ENCODE data around the gene LRRC3C.
A peak's percentile ranks its signal among the peaks of the same experiment; 100 is the strongest.
"Not testable (repeated sequence)": the region's sequence is repeated elsewhere in the genome, so short reads cannot be mapped to it uniquely, and the experiment has no call there.

The LRRC3C gene, protein sequence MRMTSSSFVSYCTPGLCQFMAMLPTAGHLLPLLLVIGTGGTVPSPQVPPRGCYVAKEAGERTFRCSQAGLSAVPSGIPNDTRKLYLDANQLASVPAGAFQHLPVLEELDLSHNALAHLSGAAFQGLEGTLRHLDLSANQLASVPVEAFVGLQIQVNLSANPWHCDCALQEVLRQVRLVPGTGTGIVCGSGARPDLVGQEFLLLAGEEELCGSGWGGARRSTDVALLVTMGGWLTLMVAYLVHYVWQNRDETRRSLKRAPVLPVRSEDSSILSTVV

DNA sequence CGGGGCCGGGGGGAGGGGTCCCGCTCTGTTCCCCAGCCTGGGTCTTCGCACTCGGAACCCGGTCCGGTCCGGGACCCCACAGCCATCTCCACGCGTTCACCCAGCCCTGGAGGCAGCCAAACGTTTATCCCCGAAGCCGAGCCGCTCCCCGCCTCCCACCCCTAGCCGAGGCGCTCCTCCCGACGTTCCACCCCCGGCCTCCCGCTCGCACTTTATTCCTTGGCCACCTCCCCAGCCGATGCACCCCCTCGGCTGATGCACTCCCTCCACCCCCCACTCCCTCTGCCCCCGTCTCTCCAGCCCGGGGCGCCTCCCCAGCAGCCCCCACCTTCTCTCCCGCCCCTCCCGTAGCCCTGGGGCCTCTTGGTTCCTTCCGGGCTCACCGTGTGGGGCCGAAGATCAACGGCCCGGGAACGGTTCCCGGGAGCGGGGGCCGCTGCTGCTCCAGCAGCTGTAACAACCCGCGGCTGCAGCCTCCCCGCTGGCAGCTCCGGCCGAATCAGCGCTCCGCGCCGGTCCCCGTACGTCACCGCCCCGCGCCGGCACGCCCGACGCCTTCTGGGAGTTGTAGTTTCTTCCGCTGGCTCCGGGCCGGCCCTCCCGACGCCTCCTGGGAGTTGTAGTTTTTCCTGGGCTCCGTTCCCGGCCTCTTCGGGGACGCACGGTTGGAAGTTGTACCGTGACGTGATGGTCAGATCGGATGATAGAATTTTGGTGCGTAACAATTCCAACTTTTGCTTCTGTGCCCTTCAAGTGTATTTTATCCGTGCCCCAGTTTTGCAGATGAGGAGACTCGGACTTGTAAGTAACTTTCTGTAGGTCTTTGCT is at the start of gene LRRC3C, which contains the start of gene ORMDL3:
TSS of gene LRRC3C (plus strand) at position 632 of the 828 bp plus-strand sequence. CDS start 13,792 bp downstream, outside the sequence.
TSS of gene ORMDL3 (minus strand) at position 501 of the 828 bp plus-strand sequence. CDS start 3,398 bp downstream, outside the sequence.
- peak; percentile 96 for DNase-seq

DNA sequence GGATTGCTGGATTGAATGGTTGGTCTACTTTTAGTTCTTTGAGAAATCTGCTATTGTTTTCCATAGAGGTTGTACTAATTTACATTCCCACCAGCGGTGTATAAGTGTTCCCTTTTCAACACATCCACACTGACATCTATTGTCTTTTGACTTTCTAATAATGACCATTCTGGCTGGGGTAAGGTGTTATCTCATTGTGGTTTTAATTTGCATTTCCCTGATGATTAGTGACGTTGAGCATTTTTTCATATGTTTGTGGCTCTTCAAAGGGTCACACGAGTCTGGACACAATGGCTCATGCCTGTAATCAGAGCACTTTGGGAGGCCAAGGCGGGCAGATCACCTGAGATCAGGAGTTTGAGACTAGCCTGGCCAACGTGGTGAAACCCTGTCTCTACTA is 41.4 kb upstream of the LRRC3C start:
- DNase-seq, result not testable (repeated sequence)

DNA sequence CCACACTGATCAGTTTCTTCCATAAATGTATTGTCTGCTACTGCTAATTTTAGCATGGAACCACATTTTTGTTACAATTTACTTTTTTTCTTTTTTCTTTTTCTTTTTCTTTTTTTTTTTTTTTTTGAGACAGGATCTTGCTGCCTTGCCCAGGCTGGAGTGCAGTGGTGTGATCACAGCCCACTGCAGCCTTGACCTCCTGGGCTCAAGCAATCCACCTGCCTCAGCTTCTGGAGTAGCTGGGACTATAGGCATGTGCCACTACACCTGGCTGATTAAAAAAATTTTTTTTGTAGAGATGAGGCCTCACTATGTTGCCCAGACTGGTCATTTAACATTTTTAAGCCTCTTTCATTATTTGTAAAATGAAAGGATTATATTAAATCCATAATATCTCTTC is 40.5 kb upstream of the LRRC3C start:
- no peak for DNase-seq

DNA sequence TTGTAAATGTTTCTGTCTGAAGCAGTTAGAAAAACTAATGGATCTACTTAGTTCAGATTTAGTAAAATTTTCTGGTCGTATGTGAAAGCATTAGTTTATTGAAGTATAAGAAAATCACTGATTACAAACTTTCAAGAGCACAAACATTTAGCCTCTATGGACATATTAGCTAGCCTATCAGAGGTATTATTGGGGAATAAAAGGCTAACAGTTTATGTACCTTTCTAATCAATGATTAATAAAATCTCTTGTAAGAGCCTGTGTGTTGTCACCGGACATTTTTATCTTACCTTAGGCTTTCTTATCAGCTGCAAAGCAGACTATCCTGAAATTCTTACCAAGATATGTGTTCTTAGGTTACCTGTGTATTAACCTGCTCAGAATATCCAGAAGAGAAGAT is 38.3 kb upstream of the LRRC3C start:
- DNase-seq, result no peak

DNA sequence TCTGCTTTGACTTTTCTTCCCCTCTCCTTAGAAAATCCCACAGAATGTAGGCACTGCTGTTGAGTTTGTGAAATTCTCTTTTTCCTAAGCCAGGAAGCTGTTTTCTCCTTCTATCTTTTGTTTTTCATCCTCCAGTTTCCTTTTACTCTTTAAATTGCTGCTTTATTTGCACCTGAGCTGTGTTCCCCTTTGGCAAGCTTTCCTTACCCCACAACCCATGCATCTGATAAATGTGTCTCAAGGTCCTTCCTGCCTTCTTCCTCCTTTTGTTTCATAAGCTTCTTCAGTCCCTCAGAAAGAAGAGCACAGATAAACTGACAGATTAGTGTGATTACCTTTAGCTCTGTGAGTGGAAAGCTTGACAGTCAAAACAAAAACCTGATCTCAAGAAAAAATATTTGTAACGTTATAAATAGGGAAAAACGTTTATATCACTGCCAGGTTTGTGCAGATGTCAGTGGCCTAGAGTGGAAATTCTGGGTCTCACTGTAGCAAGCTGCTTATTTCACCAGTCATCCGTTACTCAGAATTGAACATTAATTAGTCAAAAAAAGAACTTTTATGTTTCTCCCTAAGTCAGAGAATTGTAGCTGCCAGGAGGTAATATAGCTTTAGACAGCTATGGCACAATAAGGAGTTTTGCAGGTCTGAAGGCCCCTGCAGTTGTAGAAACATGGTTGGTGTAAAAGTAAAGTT is 32.7 kb upstream of the LRRC3C start:
- no peak for DNase-seq

DNA sequence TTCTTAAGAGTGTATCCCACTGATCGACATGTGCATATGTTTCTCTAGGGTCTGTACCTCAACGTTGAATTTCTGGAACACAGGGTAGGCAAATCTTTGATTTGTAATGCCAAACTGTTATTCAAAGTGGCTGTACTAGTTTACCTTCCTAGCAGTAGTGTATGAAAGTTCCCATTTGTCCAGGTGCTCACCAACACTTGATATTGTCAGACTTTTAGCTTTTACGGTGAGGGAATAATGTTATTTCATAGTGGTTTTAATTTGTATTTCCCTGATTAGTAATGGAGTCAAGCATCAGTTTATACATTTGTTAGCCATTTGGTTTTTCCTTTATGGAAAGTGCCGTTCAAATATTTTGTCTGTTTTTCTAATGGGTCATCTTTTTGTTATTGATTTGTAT is 29.4 kb upstream of the LRRC3C start:
- no peak for DNase-seq

DNA sequence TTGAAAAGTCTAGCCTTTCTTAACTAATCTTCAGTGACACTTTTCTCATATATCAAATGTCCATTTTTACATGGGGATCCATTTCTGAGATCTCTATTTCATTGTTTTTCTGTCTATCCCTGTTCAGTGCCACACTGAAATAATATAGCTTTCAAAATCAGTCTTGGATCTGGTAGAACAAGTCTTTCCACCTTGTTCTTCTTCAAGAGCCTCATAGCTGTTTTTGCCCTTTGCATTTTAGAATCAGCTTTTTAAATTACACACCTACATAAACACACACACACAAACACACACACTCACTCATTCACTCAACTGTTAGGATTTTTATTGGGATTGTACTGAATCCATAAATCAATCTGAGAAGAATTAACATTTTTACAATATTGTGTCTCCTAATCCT is 28.3 kb upstream of the LRRC3C start:
- DNase-seq, result no peak

DNA sequence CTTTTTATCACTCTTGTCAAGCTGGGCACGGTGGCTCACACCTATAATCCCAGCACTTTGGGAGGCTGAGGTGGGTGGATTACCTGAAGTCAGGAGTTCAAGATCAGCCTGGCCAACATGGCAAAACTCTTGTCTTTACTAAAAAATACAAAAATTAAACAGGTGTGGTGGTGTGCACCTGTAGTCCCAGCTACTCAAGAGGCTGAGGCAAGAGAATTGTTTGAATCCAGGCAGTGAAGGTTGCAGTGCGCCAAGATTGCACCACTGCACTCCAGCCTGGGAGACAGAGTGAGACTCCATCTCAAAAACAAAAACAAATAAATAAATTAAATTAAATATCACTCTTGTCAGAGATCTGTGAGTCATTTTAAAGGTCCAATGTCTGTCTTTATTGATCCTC is 25.5 kb upstream of the LRRC3C start:
- not testable (repeated sequence) for DNase-seq

DNA sequence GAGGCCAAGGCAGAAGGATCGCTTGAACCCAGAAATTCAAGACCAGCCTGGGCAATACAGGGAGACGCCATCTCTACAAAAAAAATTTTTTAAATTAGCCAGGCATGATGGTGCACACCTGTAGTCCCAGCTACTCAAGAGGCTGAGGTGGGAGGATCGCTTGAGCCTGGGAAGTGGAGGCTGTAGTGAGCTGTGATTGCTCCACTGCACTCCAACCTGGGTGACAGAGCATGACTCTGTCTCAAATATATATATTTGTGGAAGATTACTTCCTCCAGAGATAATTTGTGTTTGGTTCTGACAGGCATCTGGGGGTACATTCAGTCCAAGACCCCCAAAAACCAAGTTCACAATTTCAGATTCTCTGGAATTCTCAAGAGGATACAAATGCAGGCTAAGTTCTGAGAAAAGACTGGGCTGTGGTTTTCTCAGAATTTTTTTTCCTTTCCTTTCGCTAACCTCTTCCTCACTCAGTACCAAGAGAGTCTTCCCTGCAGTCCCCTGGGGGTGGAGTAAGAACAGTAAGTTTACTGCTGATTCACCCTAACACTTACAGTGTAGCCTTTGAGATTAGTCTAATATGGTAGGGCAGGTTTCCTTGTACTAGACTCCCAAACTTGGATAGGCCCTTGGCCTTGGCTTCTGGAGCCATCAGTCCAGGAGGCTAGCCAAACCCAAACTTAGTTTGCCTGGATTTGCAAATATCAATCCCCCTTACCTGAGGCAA is 24.2 kb upstream of the LRRC3C start:
- DNase-seq, result no peak

DNA sequence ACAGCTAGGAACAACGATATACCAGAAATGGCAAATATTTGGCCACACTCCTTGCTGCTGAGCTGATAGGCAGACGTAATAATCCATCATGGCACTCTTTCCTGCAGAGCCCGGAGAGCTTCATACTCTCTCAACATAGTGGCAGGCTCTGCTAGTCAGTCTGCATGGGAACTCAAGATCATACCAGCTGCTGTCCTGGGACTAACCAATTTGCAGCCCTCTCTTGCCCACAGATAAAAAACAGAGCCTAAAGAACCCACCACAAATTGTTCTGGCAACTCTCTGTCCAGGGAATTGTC is 22.6 kb upstream of the LRRC3C start:
- no peak for DNase-seq

DNA sequence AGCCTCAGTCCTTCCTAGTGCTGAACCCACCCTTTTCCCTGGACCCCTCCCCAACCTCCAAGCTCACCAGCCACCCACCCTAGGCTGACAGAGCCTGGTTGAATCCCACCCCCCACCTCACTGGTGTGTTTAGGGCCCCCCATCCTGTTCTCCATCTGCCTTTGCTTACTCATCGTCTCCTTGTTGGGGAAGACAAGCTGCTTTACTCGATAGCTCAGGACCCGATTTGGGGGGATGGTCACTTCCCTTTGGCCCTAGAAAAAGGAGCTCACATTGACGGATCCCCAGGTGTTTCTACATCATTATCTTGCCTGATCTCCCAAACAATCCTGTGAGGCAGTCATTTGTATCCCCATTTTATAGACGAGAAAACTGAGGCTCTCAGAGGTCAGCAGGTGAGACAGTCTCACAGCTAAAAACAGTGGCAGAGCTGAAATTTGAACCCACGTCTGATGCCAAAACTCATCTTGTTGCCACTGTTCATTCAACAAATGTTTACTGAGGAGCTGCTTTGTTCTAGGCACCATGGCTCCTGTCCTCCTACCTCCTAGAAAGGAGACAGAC is 18.7 kb upstream of the LRRC3C start:
- DNase-seq, result no peak

DNA sequence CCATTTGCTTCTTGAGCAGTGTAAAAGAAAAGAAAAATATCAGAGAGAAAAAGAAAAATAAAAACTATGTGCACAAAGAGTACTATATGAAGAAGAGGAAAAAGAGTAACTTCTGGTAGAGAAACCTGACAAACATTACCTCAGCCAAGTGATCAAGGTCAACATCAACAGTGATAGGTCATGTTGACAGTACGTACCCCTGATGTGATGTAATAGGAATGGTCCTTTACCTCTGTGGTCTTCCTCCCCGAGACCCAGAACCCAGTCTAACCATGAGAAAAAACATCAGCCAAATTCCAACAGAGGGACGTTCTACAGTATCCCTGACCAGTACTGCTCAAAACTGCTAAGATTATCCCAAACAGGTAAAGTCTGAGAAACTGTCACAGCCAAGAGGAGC is 13.5 kb upstream of the LRRC3C start:
- DNase-seq, result no peak

DNA sequence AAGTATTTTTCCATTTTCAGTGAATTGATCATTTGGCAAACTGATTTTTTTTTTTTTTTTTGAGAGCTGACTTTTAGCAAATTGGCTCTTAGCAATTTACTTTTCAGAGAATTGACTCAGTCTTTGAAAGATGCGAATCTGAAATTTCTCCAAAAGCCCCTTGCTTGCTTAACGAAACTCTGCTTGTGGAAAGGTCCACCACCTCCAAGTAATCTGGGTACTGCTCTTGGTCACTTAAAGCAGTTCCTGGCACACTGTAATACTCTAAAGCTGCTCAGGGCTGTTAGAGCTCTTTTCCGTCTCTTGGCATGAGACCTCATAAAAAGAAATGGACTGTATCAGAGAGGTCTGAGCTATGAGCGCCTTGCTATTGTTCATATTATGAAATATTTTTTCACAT is 12.0 kb upstream of the LRRC3C start:
- DNase-seq, result no peak

DNA sequence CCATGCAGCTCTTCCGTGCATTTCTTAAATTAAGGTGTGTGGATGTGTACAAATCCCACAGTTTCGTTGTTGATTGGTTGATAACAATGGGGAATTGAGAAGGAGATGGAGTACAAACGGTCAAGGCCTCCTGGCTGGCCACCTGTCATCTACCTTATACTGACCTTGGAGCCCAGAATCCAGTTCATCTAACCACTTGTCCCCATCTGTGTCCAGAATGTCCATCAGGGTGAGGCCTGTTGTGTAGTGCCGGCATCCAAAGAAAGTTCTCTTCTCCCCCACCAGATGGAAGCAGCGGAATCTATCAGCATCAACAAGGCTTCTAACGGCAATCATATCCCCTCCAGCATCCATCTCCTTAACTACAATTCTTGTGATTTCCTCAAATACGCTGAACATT is 10.6 kb upstream of the LRRC3C start:
- no peak for DNase-seq

DNA sequence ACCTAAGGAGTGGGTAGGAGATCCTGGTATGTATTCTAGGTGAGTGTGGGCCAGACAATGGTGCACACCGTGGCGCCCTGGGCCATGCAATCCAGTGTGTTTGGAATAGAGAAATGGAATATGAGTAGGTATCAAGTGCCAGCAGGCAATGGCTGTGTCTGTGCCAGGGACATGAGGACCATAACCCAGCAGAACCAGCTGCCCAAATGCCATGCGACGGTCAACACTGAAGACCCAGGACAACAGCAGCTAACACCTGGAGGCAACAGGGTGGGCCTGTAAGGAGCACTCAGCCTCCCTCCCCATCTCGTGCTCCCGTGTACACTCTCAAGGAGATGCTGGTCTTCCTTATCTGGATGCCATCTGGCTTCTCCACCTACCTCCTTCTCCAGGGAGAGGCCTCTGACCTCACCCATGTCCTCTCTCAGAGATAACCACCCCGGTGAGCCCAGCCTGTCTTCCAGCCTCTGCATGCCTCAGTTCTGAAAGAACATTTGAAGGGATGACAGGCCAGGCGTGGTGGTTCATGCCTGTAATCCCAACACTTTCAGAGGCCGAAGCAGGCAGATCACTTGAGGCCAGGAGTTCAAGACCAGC is 8.3 kb upstream of the LRRC3C start:
- no peak for DNase-seq

DNA sequence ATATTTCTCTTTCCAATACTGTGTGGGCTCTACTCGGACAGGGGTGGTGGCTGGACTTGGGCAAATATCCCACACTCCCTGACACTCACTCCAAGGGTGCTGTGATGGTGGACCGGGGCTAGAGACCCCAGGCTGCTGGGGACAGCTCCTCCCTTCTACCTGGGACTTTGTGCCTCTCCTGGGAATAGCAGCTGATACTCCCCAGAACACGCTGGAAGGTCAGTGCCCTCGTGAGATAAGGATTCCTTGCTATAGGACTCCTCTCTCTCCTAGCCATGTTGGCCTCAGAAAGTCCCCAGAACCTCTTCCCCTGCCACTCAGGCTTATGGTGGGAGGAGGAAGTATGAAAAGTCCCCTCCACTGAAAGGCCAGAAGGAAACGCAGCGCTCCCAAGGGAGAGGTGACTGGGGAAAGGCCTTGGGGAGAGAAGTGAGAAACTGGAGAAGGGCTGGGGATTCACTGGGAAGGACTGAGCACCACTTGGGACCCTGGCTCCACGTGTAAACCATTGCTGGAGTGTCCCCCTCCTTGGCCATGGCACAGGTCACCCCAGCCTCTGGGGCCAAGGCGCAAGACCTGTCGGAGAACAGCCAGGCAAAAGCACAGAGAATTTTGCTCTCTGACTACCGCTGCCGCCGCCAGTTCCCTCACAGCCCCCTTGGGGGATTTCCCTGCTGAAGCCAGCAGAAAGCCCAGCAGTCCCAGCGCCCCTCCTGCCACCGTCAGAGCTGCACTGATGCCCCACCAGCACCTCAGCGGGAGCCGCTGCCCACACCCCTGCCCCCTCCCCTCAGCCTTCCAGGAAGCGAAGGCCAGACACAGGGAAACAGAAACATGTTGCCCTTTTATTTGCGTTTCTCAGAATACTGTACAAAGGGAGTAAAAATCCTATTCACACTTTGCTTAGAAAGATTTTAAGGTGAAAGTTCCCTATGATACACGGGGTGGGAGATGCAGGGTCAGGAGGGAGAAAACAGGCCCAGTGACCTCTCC is 7.0 kb upstream of the LRRC3C start:
- DNase-seq, result no peak

DNA sequence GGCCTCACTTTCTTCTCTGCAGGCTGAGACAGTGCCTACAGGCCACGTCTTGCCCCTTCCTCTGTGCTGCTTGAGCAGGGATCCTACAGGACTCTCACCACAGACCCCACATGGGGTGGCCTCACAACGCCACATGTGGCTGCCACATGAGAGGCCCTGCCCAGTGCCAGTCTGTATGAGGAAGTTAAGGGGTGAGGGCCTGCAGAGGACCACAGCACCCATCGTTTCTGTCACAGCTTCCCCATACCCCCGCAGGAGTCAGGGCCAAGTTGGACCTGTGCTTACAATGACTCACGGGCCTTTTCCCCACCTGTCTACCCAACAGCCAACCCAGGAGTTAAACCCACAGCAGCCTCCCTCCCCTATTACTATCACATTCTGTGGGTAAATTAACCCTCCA is 6.2 kb upstream of the LRRC3C start:
- no peak for DNase-seq

DNA sequence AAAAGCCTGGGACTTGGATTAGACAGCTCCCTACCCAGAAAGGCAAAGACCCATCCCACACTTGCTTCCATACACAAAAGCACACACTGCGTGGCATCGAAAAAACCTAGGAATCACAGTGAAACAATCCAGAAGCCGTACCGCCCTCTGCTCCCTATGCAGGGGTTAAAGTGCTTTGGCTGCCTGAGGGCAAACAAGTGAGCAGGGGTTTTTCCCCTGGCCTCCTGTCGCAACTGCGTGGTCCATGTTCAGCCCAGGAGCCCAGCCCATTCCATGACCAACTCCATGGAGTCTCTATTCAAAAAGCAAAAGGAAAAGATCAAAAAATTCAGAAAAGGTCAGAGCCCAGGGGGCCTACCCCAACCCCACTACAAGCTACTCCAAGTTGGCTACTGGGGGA is 5.5 kb upstream of the LRRC3C start:
- DNase-seq, result no peak

DNA sequence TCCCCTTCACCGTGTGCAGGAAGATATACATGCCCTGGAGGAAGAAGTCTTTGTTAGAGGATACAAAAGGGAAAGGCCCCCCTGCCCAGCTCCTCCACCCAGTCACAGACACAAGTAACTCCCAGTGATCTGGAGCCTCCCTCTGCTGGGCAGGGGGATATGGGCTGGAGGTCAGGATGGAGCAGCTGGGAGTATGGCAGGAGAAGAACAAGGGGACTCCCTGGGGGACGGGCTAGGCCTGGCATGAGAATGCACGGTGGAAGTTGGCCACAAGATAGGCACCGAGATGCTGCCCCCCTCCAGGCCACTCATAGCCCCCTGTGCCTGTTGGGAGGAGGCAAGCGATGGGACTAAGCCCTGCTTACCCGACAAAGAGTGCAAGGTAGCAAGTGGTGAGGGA is 4.3 kb upstream of the LRRC3C start:
- DNase-seq, result no peak

DNA sequence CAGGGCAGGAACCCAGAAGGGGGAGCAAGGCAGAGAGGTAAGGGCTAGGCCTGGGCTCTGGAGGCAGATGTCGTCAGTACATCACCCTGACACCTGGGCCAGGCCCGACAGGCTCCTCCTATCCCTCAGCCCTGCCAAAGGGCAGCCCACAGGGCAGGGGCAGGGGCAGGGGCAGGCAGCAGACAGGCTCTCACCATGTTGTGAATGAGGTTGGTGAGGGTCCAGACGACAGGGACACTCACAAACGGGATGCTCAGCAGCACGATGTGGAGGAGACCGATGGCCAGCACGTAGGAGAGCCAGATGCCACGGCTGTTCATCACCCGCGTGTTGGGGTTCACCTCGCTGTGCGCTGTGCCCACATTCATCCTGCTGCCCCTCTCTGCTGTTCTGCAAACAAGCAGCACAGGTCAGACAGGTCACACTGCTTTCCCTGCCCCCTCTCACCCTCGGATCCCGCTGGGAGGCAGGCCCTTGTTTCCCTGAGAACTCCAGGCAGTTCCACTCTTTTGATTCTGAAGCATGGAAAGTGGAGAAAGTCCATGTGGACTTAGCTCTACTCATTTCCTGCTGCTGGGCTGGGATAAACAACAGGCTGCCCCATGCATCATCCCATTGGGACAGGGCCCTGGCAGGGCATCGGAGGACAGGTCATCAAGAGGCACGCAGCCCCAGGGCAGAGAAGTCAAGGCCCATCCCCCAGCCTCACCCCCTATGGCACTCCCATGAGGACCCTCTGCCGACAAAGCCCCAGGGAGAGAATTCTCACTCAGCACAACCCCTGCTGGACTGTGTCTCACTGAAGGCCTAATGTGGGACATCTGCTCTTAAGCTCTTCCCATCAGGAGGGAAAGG is 3.5 kb upstream of the LRRC3C start:
- DNase-seq, result no peak
